MCF 10A (cell line): ENCODE results near the gene POLR2I. TPM values are rescaled to one million over a fixed set of nuclear protein-coding genes. Genes with fewer than 3 reads are reported as not detected.

Experiments used
- BruUV-seq: library from RNA; stranded (reverse); fragments of 400-500 nt; replicated peaks from 2 replicates; lab custom pipeline; 2021; lab: Mats Ljungman, UMichigan
- CTCF ChIA-PET: fragments of 300-600 bp; sonication (Branson Sonifier 250); formaldehyde crosslinking; extraction: SDS; loops from one replicate; lab custom pipeline; 2021; ENCODE audit warnings: antibody characterized with exemption, inconsistent platforms; lab: Yijun Ruan, JAX
- POLR2A ChIA-PET: fragments of 300-600, 350-650 bp; sonication (Branson Sonifier 250); formaldehyde crosslinking; extraction: SDS; loops from one replicate; lab custom pipeline; 2020; ENCODE audit warnings: antibody characterized with exemption, inconsistent platforms; lab: Yijun Ruan, JAX
- DNase-seq: peaks from one replicate; pipeline ENCODE4 v3.0.0-alpha.2; 2018; ENCODE audit not compliant: unreplicated experiment
- H3K27ac Mint-ChIP-seq: one replicate; pipeline ENCODE4 v1.8.0; 2022; ENCODE audit warnings: mild to moderate bottlenecking, low read depth, mixed read lengths; ENCODE audit not compliant: unreplicated experiment
- H3K27me3 Mint-ChIP-seq: one replicate; pipeline ENCODE4 v1.8.0; 2022; ENCODE audit warnings: mixed read lengths; ENCODE audit not compliant: insufficient read depth, unreplicated experiment
- H3K36me3 Mint-ChIP-seq: one replicate; pipeline ENCODE4 v1.8.0; 2022; ENCODE audit warnings: mild to moderate bottlenecking, moderate library complexity, mixed read lengths; ENCODE audit not compliant: insufficient read depth, unreplicated experiment
- H3K4me1 Mint-ChIP-seq: one replicate; pipeline ENCODE4 v1.8.0; 2022; ENCODE audit warnings: mixed read lengths; ENCODE audit not compliant: insufficient read depth, unreplicated experiment
- H3K4me3 Mint-ChIP-seq: one replicate; pipeline ENCODE4 v1.8.0; 2022; ENCODE audit warnings: mild to moderate bottlenecking, moderate library complexity, mixed read lengths; ENCODE audit not compliant: unreplicated experiment
- H3K9me3 Mint-ChIP-seq: one replicate; pipeline ENCODE4 v1.8.0; 2022; ENCODE audit warnings: mixed read lengths; ENCODE audit not compliant: unreplicated experiment
- intact Hi-C: fragments of 100-400 bp; cut with micrococcal nuclease; formaldehyde crosslinking; loops from 2 replicates; pipeline ENCODE4 v1.14.1; 2022
- total RNA-seq: library from RNA; stranded (reverse); gene quantifications from 2 replicates; pipeline ENCODE4 v1.2.3, GENCODE V29; 2022
- TF ChIP-seq, protein P1 (sequence below): fragments of 200-600 bp; IDR thresholded peaks from one replicate; pipeline ENCODE4 v1.8.0; 2022; ENCODE audit warnings: antibody characterized with exemption, mild to moderate bottlenecking; ENCODE audit not compliant: unreplicated experiment

POLR2I gene
- total RNA-seq, 1 experiment from 2014 or later, result 112 TPM

DNA sequence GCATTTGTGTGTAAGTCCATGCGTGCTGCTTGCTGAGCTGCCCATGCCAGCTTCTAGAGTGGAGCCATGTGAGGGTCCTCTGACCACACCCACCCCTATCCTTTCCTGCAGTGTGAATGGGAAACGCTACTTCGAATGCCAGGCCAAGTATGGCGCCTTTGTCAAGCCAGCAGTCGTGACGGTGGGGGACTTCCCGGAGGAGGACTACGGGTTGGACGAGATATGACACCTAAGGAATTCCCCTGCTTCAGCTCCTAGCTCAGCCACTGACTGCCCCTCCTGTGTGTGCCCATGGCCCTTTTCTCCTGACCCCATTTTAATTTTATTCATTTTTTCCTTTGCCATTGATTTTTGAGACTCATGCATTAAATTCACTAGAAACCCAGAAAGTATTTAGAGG lies 10.9 kb upstream of the POLR2I start:
- Mint-ChIP-seq H3K4me3 (no peak overlapping the region), H3K4me1 (peaks cover 5% of the 10 kb centered on the region), H3K36me3 (peaks cover 37% of the 10 kb centered on the region), H3K27me3 (no peaks in the 10 kb centered on the region), H3K27ac (no peak overlapping the region), H3K9me3 (no peaks in the 10 kb centered on the region)
- intact Hi-C loops, result loop anchor here (10.0 kb wide), 1 partner anchor 1649 kb away; the partner anchor contains the start of gene ZNF573
- POLR2A ChIA-PET, result interaction anchor here (1.2 to 5.3 kb wide), 4 partner anchors 11 to 45 kb away, joined by 4 to 43 read pairs (median 22); partner anchors contain the start of genes POLR2I and TBCB
- CTCF ChIA-PET, result interaction anchor here (0.8 to 7.3 kb wide), 4 partner anchors 35 to 129 kb away, joined by 3 to 150 read pairs (median 4); no protein-coding TSS in a partner anchor
- TF ChIP-seq, protein P1, sequence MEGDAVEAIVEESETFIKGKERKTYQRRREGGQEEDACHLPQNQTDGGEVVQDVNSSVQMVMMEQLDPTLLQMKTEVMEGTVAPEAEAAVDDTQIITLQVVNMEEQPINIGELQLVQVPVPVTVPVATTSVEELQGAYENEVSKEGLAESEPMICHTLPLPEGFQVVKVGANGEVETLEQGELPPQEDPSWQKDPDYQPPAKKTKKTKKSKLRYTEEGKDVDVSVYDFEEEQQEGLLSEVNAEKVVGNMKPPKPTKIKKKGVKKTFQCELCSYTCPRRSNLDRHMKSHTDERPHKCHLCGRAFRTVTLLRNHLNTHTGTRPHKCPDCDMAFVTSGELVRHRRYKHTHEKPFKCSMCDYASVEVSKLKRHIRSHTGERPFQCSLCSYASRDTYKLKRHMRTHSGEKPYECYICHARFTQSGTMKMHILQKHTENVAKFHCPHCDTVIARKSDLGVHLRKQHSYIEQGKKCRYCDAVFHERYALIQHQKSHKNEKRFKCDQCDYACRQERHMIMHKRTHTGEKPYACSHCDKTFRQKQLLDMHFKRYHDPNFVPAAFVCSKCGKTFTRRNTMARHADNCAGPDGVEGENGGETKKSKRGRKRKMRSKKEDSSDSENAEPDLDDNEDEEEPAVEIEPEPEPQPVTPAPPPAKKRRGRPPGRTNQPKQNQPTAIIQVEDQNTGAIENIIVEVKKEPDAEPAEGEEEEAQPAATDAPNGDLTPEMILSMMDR, result no peak
- no peak for DNase-seq
- BruUV-seq, result no TSS peak

DNA sequence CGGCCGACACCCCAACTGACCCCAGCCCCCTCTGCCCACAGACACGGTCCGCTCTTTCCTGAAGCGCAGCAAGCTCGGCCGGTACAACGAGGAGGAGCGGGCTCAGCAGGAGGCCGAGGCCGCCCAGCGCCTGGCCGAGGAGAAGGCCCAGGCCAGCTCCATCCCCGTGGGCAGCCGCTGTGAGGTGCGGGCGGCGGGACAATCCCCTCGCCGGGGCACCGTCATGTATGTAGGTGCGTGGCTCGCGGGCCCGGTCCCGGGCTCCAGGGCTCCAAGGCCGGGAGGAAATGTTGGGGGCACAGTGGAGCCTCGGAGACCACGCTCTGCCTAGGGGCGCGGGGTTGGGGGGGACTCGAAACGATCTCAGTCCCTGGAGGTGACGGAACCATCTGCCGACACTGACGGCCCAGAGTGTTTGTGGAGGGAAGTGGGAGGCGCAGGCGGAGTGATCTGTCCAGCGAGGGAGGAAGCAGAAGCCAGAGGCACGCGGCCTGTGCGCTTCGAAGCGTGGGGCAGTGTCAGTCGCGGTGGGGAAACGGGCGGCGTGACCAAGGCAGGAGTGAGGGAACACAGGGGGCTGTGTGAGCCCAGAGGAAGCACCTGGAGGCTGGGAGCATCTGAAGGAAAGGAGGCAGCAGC lies 6.9 kb upstream of the POLR2I start:
- no TSS peak for BruUV-seq
- CTCF ChIA-PET, result no interaction called here
- TF ChIP-seq, protein P1, result no peak
- H3K9me3 Mint-ChIP-seq, result no peaks in the 10 kb centered on the region
- no peak overlapping the region for H3K27ac Mint-ChIP-seq
- H3K27me3 Mint-ChIP-seq, result no peaks in the 10 kb centered on the region
- H3K4me3 Mint-ChIP-seq, result no peak overlapping the region
- H3K36me3 Mint-ChIP-seq, result peaks cover 69% of the 10 kb centered on the region
- no peak for DNase-seq
- POLR2A ChIA-PET, result no interaction called here
- peaks cover 5% of the 10 kb centered on the region for H3K4me1 Mint-ChIP-seq
- intact Hi-C loops, result loop anchor here (10.0 kb wide), 1 partner anchor 1653 kb away; the partner anchor contains the start of gene ZNF573

DNA sequence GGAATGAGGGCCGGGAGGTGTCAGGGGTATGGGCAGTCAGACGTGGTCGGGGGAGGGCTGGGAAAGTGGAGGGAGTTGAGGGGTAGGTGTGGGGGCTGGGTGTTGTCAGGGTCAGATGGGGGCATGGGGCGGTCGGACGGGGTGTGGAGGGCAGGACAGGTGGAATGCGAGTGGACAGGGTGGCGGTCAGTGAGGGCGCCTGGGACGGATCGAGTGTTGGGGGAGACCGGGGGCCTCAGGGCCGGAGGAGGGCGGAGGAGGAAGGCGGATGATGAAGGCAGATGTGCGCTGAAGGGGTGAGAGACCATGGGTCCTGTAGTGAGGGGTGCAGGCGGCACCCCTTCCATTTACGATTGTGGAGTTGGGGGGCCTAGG lies 6.3 kb upstream of the POLR2I start:
- Mint-ChIP-seq H3K4me1 (peaks cover 10% of the 10 kb centered on the region), H3K27me3 (no peaks in the 10 kb centered on the region), H3K4me3 (no peak overlapping the region), H3K9me3 (no peaks in the 10 kb centered on the region), H3K27ac (no peak overlapping the region), H3K36me3 (peaks cover 73% of the 10 kb centered on the region)
- ChIA-PET POLR2A (no interaction called here), CTCF (no interaction called here)
- intact Hi-C loops, result loop anchor here (10.0 kb wide), 1 partner anchor 1654 kb away; the partner anchor contains the start of gene ZNF573
- DNase-seq, result no peak
- no TSS peak for BruUV-seq
- TF ChIP-seq, protein P1, result no peak

DNA sequence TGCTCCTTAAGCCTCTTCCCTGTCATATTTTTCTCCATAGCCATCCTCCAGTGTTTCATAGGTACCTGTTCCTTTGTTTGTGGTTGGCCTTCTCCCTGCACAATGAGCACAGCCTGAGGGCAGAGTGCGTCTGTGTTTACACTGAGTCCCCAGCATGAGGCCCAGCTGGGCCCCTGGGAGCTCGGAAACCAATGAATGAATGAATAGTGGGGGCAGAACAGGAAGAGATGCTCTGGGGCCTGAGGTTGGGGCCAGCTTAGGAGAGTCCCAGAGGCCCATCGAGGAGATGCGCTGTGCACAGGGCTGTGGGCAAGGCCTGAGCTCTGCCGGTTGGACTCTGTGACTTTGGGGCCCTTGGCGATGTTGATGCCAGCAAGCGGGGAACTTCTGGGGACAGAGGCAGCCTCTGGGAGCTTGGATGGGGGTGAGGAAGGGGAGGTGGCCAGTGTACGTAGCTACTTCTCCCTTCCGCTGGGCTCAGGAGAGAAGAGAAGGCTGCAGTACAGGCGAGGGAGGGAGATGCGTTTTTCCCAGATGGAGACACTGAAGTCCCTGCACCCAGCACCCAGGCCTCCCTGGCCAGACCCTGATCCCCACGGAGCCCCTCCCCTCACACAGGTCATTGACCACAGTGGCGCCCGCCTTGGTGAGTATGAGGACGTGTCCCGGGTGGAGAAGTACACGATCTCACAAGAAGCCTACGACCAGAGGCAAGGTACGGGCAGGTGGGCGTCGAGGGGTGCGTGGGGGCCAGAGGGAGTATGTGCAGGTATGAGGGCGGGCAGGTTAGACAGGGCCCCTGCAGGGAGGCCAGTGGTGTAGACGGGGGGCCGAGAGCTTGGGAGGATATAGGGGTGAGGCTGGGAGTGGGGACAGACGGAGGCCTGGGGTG lies 5.7 kb upstream of the POLR2I start:
- TF ChIP-seq, protein P1, result no peak
- Mint-ChIP-seq H3K9me3 (no peaks in the 10 kb centered on the region), H3K4me3 (no peak overlapping the region), H3K27me3 (no peaks in the 10 kb centered on the region), H3K4me1 (peaks cover 10% of the 10 kb centered on the region), H3K27ac (no peak overlapping the region), H3K36me3 (peaks cover 68% of the 10 kb centered on the region)
- CTCF ChIA-PET, result interaction anchor here (1.5 kb wide), 1 partner anchor 49 kb away, joined by 4 read pairs; no protein-coding TSS in a partner anchor
- intact Hi-C loops, result loop anchor here (10.0 kb wide), 1 partner anchor 1654 kb away; the partner anchor contains the start of gene ZNF573
- POLR2A ChIA-PET, result no interaction called here
- DNase-seq, result no peak
- no TSS peak for BruUV-seq
